Measurements from ENCODE around the gene CLTCL1. TPM values are rescaled to one million over a fixed set of nuclear protein-coding genes. Genes with fewer than 3 reads are reported as not detected.

The CLTCL1 gene
- total and polyA plus RNA-seq, 9 of the 15 experiments (the other 6 are each of a cell fraction or from before 2014, with no cell fraction given) = 1.1 to 11.7 (median 5.0) TPM

GRCh38 chr22:19177164-19178064 is 114.1 kb downstream of the CLTCL1 start (continued):
- TF ChIP-seq MCM2 (IDR thresholded peaks at IDR 0.05; ENCODE audit: low read depth) (no peak), ZBTB17 (CRISPR knock-in tag; IDR thresholded peaks at IDR 0.05) (no peak; the same call in 1 of the 2 replicates), EHMT2 (IDR thresholded peaks at IDR 0.05) (no peak), OTX1 (CRISPR knock-in tag; IDR thresholded peaks at IDR 0.05) (no peak), KLF13 (tag; IDR thresholded peaks at IDR 0.05; ENCODE audit: borderline replicate concordance, low read depth) (0 out of 2 replicates have a peak, but pooled peaks have one; percentile 6), KLF6 (CRISPR knock-in tag; IDR thresholded peaks at IDR 0.05; ENCODE audit: borderline replicate concordance) (no peak), RFX7 (CRISPR knock-in tag; IDR thresholded peaks at IDR 0.05) (no peak), ZNF507 (tag; conservative IDR thresholded peaks at IDR 0.05) (no peak), PRDM10 (IDR thresholded peaks at IDR 0.05; ENCODE audit: partially characterized antibody) (no peak), MGA (IDR thresholded peaks at IDR 0.05) (no peak), TCF7L2 (IDR thresholded peaks at IDR 0.05; ENCODE audit: low read depth, low read length) (no peak), KAT8 (IDR thresholded peaks at IDR 0.05; ENCODE audit: low read depth) (no peak), NR2F6 (CRISPR knock-in tag; IDR thresholded peaks at IDR 0.05) (0 out of 2 replicates have a peak, but pooled peaks have one; percentile 7)
